ENCODE results near the gene IL23A.

DNA sequence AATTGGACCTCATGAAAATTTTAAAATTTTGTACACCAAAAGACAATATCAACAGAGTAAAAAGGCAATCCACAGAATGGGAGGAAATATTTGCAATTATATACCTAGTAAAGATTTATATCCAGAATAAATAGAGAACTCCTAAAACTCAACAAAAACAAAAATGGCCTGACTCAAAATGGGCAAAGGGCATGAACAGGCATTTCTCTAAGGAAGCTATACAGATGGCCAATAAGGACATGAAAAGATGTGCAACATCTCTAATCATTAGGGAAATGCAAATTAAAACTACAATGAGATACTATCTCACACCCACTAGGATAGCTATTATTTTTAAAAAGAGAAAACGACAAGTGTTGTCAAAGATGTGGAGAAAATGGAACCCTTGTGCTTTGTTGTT is 34.8 kb downstream of the IL23A start:
- TF ChIP-seq, protein P1, sequence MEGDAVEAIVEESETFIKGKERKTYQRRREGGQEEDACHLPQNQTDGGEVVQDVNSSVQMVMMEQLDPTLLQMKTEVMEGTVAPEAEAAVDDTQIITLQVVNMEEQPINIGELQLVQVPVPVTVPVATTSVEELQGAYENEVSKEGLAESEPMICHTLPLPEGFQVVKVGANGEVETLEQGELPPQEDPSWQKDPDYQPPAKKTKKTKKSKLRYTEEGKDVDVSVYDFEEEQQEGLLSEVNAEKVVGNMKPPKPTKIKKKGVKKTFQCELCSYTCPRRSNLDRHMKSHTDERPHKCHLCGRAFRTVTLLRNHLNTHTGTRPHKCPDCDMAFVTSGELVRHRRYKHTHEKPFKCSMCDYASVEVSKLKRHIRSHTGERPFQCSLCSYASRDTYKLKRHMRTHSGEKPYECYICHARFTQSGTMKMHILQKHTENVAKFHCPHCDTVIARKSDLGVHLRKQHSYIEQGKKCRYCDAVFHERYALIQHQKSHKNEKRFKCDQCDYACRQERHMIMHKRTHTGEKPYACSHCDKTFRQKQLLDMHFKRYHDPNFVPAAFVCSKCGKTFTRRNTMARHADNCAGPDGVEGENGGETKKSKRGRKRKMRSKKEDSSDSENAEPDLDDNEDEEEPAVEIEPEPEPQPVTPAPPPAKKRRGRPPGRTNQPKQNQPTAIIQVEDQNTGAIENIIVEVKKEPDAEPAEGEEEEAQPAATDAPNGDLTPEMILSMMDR (IDR thresholded peaks at IDR 0.05): no peak
- TF ChIP-seq POLR2A (IDR thresholded peaks at IDR 0.05) (no peak), POLR2AphosphoS5 (IDR thresholded peaks at IDR 0.05) (no peak)

Data from gastroesophageal sphincter (tissue), 3 donors.